MM.1S (cell line): ENCODE measurements around the gene LOXL4.

Experiments
- CTCF ChIP-seq: fragments of 300-600 bp; sonication (generic); IDR thresholded peaks from 2 replicates; pipeline ENCODE4 v1.5.1; 2016; ENCODE audit warnings: antibody characterized with exemption, low read length, mixed read lengths
- EZH2 ChIP-seq: fragments of 300-600 bp; sonication (generic); optimal IDR thresholded peaks from 2 replicates; pipeline ENCODE3; 2017; ENCODE audit warnings: low read depth, mild to moderate bottlenecking, antibody characterized with exemption, low read length, mixed read lengths
- EZH2phosphoT487 ChIP-seq: fragments of 300-600 bp; sonication (generic); IDR thresholded peaks from 2 replicates; pipeline ENCODE4 v1.6.1; 2018; ENCODE audit warnings: antibody characterized with exemption, low read length

DNA sequence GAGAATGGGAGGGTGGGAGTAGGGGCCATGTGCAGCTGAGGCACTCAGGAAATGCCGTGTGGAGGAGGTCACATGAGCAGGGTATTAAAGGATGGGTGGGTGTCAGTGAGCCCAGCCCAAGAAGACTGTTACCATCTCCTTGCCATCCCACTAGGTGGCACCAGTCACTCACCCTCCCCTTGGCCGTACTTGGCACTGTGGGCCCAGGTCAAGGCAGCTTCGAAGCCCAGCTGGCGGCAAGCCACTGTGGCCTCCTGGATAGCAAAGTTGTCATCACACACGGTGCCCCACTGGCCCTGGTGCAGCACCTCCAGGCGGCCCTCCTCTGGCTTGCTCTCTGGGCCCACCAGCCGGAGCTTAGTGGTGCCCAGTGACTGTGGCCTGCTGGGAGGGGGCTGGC, 5.4 kb downstream of the LOXL4 start:
- TF ChIP-seq EZH2 (no peak), CTCF (peak; percentile 74), EZH2phosphoT487 (no peak)
